ENCODE results near the gene NNMT. TPM values are rescaled to one million over a fixed set of nuclear protein-coding genes. Genes with fewer than 3 reads are reported as not detected.

Gene NNMT
- total RNA-seq, 3 donors from 2014 or later = 13.1 to 112 (median 65.9) TPM

DNA sequence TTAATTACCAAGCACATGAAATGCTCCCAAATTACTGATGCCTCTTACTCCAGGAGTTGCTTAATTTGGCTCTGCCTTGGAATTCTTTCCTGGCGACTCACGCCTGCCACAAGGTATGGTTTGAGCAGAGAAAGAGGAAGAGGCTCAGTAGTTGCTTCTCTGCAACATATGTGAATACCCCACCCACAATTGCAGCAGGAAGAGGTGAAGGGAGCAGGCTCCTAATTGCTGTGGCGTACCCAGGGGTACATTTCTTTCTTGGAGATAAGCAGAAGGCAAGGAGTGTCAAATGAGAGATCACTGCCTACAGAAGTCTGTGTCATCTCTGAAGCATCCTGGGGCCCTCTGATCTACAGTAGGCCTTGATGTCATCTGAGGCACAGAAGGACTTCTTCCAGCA, 10.6 kb upstream of the NNMT start:
- Histone ChIP-seq H3K9me3 (no peaks in the 10 kb centered on the region), H3K4me3 (no peak overlapping the region), H3K4me1 (ENCODE audit: low read depth) (no peaks in the 10 kb centered on the region), H3K36me3 (ENCODE audit: low read depth) (no peaks in the 10 kb centered on the region)
- no peak for TF ChIP-seq CTCF (IDR thresholded peaks at IDR 0.05)
- ATAC-seq = no peak
- DNase-seq = no peak
- intact Hi-C loops (cut with DNase I, micrococcal nuclease) = no loop called here

GRCh38 chr11:114286229-114286628, 10.0 kb upstream of the NNMT start:
- no peaks in the 10 kb centered on the region for H3K4me1 ChIP-seq (ENCODE audit: low read depth)
- no peak for DNase-seq
- intact Hi-C loops (cut with DNase I, micrococcal nuclease) = no loop called here

GRCh38 chr11:114287154-114287553, 9.0 kb upstream of the NNMT start:
- Histone ChIP-seq H3K4me1 (ENCODE audit: low read depth) (no peaks in the 10 kb centered on the region), H3K9me3 (no peaks in the 10 kb centered on the region), H3K4me3 (no peak overlapping the region), H3K36me3 (ENCODE audit: low read depth) (no peaks in the 10 kb centered on the region)
- TF ChIP-seq CTCF (IDR thresholded peaks at IDR 0.05) = no peak
- intact Hi-C loops (cut with DNase I, micrococcal nuclease) = no loop called here
- DNase-seq (no peak), ATAC-seq (no peak)

More at GRCh38 chr11:114286229-114286628, 10.0 kb upstream of the NNMT start:
- no peak for TF ChIP-seq CTCF (IDR thresholded peaks at IDR 0.05)
- Histone ChIP-seq H3K36me3 (ENCODE audit: low read depth) (no peaks in the 10 kb centered on the region), H3K4me3 (no peak overlapping the region), H3K9me3 (no peaks in the 10 kb centered on the region)
- ATAC-seq = no peak

DNA sequence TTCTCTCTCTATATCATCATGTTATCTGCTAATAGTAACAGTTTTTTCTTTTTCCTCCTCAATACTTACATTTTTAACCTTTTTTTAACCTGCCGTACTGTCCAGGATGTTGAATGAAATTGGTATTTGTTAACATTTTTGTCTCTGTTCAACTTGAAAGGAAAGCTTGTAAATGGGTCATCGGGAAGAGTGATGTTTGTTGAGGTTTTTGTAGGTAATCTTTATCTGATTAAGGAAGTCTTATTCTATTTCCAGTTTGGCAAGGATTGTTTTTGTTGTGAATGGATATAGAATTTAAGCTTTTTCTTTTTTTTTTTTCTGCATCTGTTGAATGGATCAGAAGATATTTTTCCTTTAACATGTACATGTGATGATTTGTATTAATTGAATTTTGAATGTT, 8.1 kb upstream of the NNMT start:
- H3K4me3 ChIP-seq = no peak overlapping the region
- DNase-seq (no peak), ATAC-seq (no peak)
- TF ChIP-seq CTCF (IDR thresholded peaks at IDR 0.05) = no peak
- intact Hi-C loops (cut with DNase I, micrococcal nuclease) = no loop called here
- no peaks in the 10 kb centered on the region for H3K9me3 ChIP-seq
- no peaks in the 10 kb centered on the region for H3K36me3 ChIP-seq (ENCODE audit: low read depth)
- H3K4me1 ChIP-seq (ENCODE audit: low read depth) = no peaks in the 10 kb centered on the region

GRCh38 chr11:114289779-114290178, 6.4 kb upstream of the NNMT start:
- no peaks in the 10 kb centered on the region for H3K4me1 ChIP-seq (ENCODE audit: low read depth)
- no peaks in the 10 kb centered on the region for H3K9me3 ChIP-seq
- DNase-seq = no peak
- no peak for TF ChIP-seq CTCF (IDR thresholded peaks at IDR 0.05)
- H3K36me3 ChIP-seq (ENCODE audit: low read depth) = no peaks in the 10 kb centered on the region
- ATAC-seq = no peak
- intact Hi-C loops (cut with DNase I, micrococcal nuclease) = no loop called here
- H3K4me3 ChIP-seq = no peak overlapping the region

All from mucosa of descending colon (tissue), 3 donors.